HepG2 (cell line): Measurements from ENCODE around the gene GK. TPM values are rescaled to one million over a fixed set of nuclear protein-coding genes. Genes with fewer than 3 reads are reported as not detected.

ENCODE experiments used
- ARID2 ChIP-seq: sonication (generic); formaldehyde crosslinking; IDR thresholded peaks from 2 replicates; pipeline ENCODE4 v1.8.1; 2022; ENCODE audit warnings: mild to moderate bottlenecking, missing genetic modification reagents, borderline replicate concordance
- ETV5 ChIP-seq: IDR thresholded peaks from 2 replicates; pipeline ENCODE4 v1.6.1; 2018; ENCODE audit warnings: missing biosample characterization, missing genetic modification reagents, inconsistent platforms, borderline replicate concordance
- FOXC1 ChIP-seq: sonication (generic); formaldehyde crosslinking; IDR thresholded peaks from 2 replicates; pipeline ENCODE4 v1.8.0; 2022; ENCODE audit warnings: mild to moderate bottlenecking, missing genetic modification reagents, borderline replicate concordance
- GZF1 ChIP-seq: sonication (generic); formaldehyde crosslinking; IDR thresholded peaks from 2 replicates; pipeline ENCODE4 v1.5.1; 2020; ENCODE audit warnings: mild to moderate bottlenecking, missing genetic modification reagents
- NFYC ChIP-seq: IDR thresholded peaks from 2 replicates; pipeline ENCODE4 v1.6.1; 2016; ENCODE audit warnings: missing genetic modification reagents, missing compliant biosample characterization
- NKX3-1 ChIP-seq: sonication (generic); formaldehyde crosslinking; IDR thresholded peaks from 2 replicates; pipeline ENCODE4 v1.5.0; 2020; ENCODE audit warnings: missing genetic modification reagents
- PHF8 ChIP-seq: sonication (generic); formaldehyde crosslinking; IDR thresholded peaks from 2 replicates; pipeline ENCODE4 v1.5.0; 2020; ENCODE audit warnings: missing genetic modification reagents
- POGZ ChIP-seq: sonication (generic); formaldehyde crosslinking; IDR thresholded peaks from 2 replicates; pipeline ENCODE4 v1.4.0; 2020; ENCODE audit warnings: mild to moderate bottlenecking, missing genetic modification reagents
- RAD51 ChIP-seq: fragments of 450-650 bp; IDR thresholded peaks from 2 replicates; pipeline ENCODE4 v1.6.1; 2016; ENCODE audit warnings: borderline replicate concordance
- RBFOX2 ChIP-seq: fragments of 200-400 bp; formaldehyde crosslinking; IDR thresholded peaks from 2 replicates; pipeline ENCODE4 v1.6.1; 2017; ENCODE audit warnings: low read depth, mild to moderate bottlenecking, low read length
- SIN3A ChIP-seq: IDR thresholded peaks from 2 replicates; pipeline ENCODE4 v1.6.1; 2011; ENCODE audit warnings: low read depth, mild to moderate bottlenecking, control low read depth, low read length, borderline replicate concordance
- SNAI1 ChIP-seq: sonication (generic); formaldehyde crosslinking; IDR thresholded peaks from 2 replicates; pipeline ENCODE4 v1.5.0; 2020; ENCODE audit warnings: mild to moderate bottlenecking, missing genetic modification reagents, borderline replicate concordance
- SP2 ChIP-seq: sonication (generic); formaldehyde crosslinking; IDR thresholded peaks from 2 replicates; pipeline ENCODE4 v1.5.1; 2020; ENCODE audit warnings: mild to moderate bottlenecking, missing genetic modification reagents
- ZBTB20 ChIP-seq: sonication (generic); formaldehyde crosslinking; IDR thresholded peaks from 2 replicates; pipeline ENCODE4 v1.8.1; 2023; ENCODE audit warnings: missing genetic modification reagents, low read depth, mild to moderate bottlenecking, borderline replicate concordance
- ZC3H4 ChIP-seq: sonication (generic); formaldehyde crosslinking; IDR thresholded peaks from 2 replicates; pipeline ENCODE4 v1.4.0; 2020; ENCODE audit warnings: missing genetic modification reagents, borderline replicate concordance
- ZNF615 ChIP-seq: sonication (generic); formaldehyde crosslinking; IDR thresholded peaks from 2 replicates; pipeline ENCODE4 v1.5.0; 2020; ENCODE audit warnings: mild to moderate bottlenecking, missing genetic modification reagents, borderline replicate concordance
- polyA plus RNA-seq, 8 experiments: library from polyadenylated mRNA; depleted of rRNA in 3 of 8; stranded (reverse) in 7 of 8; unstranded in 1 of 8; fragments of >200 nt; fragmentation: Illumina TruSeq in 4 of 8; extraction: Trizol in 4 of 8; gene quantifications; 2 replicates each; pipeline versions ENCODE4 v1.2.1 to v1.2.3, GENCODE V29; 2011 to 2016; ENCODE audit warnings: low read depth in 4 of 8, missing spikeins in 1 of 8, mixed read lengths in 1 of 8; ENCODE audit not compliant: insufficient read depth in 1 of 8
- total RNA-seq, 5 experiments: library from RNA; depleted of rRNA; stranded (reverse); fragments of >200 nt; fragmentation: Illumina TruSeq; extraction: Trizol; gene quantifications; 2 replicates each; pipeline ENCODE4 v1.2.3, GENCODE V29; 2016; ENCODE audit warnings: low read depth in 1 of 5
- TF ChIP-seq, protein P1 (sequence below): sonication (generic); formaldehyde crosslinking; IDR thresholded peaks from 2 replicates; pipeline ENCODE4 v1.9.0; 2022; ENCODE audit warnings: low read depth, missing genetic modification reagents
- TF ChIP-seq, protein P2 (sequence below): sonication (generic); formaldehyde crosslinking; conservative IDR thresholded peaks from 2 replicates; pipeline ENCODE4 v1.4.0; 2020; ENCODE audit warnings: missing genetic modification reagents
- TF ChIP-seq, protein P3 (sequence below): IDR thresholded peaks from 2 replicates; pipeline ENCODE4 v1.6.1; 2012; ENCODE audit warnings: inconsistent platforms
- TF ChIP-seq, protein P4 (sequence below): sonication (generic); formaldehyde crosslinking; IDR thresholded peaks from 2 replicates; pipeline ENCODE4 v1.5.0; 2020; ENCODE audit warnings: missing genetic modification reagents
- TF ChIP-seq, protein P5 (sequence below): IDR thresholded peaks from 2 replicates; pipeline ENCODE4 v1.6.1; 2016
- TF ChIP-seq, protein P6 (sequence below): sonication (generic); formaldehyde crosslinking; IDR thresholded peaks from 2 replicates; pipeline ENCODE4 v1.4.0; 2020; ENCODE audit warnings: mild to moderate bottlenecking, missing genetic modification reagents

Gene GK
- total and polyA plus RNA-seq, 2 of the 13 experiments (the other 11 are each of a cell fraction or from before 2014, with no cell fraction given), result 64.2 to 265 TPM

DNA sequence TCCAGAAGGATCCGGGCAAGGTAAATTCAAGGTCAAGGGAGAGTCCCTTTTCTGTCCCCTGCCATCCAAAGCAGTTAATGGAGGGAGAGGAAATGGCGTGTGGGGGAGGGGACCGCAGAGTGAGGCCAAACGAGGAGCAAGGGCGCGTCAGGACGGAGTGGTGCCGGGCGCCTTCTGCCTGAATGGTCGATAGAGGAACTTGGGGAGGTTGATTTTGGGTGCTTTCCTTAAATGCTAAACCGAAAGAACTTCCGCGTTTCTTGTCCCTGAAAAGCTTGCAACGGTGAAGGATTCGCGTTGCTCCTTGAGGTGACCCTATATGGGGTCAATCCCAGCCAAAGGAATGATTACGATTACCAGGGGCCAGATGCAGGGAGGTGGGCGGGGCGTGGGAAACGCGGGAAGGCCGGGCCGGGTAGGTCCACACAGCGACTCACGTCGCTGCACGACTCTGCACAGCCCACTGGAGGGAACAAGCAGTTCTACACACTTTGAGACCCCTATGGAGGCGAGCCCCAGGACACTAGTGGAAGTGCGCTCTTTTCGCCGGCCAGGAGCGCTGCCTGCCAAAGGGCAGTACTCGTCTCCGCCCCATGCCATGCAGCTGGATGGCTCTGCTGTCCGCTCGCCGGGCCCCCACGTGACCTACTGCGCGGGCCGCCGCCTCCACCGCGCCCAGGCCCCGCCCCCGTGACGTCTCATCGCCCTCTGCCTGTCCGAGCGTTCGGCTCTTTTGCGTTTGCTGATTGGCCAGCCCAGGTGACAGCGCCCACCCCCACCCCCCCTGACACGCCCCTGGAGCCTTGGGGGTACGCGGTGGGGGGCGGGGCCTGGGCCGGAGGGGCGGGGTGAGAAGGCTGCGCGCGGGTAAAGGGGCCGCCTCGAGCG is 452 bp upstream of the GK start (continued):
- no peak for TF ChIP-seq PHF8 (CRISPR knock-in tag)
- peak; percentile 43; the same call in 1 of the 2 replicates for TF ChIP-seq ETV5
- 0 out of 2 replicates have a peak, but pooled peaks have one; percentile 16 for TF ChIP-seq ZBTB20 (CRISPR knock-in tag)
- peak; percentile 15; the same call in 1 of the 2 replicates for TF ChIP-seq POGZ (CRISPR knock-in tag)
- TF ChIP-seq NFYC (CRISPR knock-in tag), result peak; percentile 71
- no peak for TF ChIP-seq ARID2 (CRISPR knock-in tag)
- peak; percentile 83 for TF ChIP-seq RAD51
- TF ChIP-seq, protein P1, sequence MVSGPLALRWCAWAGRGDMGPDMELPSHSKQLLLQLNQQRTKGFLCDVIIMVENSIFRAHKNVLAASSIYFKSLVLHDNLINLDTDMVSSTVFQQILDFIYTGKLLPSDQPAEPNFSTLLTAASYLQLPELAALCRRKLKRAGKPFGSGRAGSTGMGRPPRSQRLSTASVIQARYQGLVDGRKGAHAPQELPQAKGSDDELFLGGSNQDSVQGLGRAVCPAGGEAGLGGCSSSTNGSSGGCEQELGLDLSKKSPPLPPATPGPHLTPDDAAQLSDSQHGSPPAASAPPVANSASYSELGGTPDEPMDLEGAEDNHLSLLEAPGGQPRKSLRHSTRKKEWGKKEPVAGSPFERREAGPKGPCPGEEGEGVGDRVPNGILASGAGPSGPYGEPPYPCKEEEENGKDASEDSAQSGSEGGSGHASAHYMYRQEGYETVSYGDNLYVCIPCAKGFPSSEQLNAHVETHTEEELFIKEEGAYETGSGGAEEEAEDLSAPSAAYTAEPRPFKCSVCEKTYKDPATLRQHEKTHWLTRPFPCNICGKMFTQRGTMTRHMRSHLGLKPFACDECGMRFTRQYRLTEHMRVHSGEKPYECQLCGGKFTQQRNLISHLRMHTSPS (CRISPR knock-in tag), result peak; percentile 29; the same call in 1 of the 2 replicates
- TF ChIP-seq, protein P2, sequence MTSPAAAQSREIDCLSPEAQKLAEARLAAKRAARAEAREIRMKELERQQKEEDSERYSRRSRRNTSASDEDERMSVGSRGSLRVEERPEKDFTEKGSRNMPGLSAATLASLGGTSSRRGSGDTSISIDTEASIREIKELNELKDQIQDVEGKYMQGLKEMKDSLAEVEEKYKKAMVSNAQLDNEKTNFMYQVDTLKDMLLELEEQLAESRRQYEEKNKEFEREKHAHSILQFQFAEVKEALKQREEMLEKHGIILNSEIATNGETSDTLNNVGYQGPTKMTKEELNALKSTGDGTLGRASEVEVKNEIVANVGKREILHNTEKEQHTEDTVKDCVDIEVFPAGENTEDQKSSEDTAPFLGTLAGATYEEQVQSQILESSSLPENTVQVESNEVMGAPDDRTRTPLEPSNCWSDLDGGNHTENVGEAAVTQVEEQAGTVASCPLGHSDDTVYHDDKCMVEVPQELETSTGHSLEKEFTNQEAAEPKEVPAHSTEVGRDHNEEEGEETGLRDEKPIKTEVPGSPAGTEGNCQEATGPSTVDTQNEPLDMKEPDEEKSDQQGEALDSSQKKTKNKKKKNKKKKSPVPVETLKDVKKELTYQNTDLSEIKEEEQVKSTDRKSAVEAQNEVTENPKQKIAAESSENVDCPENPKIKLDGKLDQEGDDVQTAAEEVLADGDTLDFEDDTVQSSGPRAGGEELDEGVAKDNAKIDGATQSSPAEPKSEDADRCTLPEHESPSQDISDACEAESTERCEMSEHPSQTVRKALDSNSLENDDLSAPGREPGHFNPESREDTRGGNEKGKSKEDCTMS, result no peak
- TF ChIP-seq SNAI1, result no peak
- no peak for TF ChIP-seq GZF1 (CRISPR knock-in tag)
- no peak for TF ChIP-seq ZNF615 (CRISPR knock-in tag)
- TF ChIP-seq, protein P3, sequence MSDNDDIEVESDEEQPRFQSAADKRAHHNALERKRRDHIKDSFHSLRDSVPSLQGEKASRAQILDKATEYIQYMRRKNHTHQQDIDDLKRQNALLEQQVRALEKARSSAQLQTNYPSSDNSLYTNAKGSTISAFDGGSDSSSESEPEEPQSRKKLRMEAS, result peak; percentile 83
- TF ChIP-seq, protein P4, sequence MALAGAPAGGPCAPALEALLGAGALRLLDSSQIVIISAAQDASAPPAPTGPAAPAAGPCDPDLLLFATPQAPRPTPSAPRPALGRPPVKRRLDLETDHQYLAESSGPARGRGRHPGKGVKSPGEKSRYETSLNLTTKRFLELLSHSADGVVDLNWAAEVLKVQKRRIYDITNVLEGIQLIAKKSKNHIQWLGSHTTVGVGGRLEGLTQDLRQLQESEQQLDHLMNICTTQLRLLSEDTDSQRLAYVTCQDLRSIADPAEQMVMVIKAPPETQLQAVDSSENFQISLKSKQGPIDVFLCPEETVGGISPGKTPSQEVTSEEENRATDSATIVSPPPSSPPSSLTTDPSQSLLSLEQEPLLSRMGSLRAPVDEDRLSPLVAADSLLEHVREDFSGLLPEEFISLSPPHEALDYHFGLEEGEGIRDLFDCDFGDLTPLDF (CRISPR knock-in tag), result no peak
- TF ChIP-seq NKX3-1 (CRISPR knock-in tag), result no peak
- TF ChIP-seq, protein P5, sequence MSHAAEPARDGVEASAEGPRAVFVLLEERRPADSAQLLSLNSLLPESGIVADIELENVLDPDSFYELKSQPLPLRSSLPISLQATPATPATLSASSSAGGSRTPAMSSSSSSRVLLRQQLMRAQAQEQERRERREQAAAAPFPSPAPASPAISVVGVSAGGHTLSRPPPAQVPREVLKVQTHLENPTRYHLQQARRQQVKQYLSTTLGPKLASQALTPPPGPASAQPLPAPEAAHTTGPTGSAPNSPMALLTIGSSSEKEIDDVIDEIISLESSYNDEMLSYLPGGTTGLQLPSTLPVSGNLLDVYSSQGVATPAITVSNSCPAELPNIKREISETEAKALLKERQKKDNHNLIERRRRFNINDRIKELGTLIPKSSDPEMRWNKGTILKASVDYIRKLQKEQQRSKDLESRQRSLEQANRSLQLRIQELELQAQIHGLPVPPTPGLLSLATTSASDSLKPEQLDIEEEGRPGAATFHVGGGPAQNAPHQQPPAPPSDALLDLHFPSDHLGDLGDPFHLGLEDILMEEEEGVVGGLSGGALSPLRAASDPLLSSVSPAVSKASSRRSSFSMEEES (CRISPR knock-in tag), result 0 out of 2 replicates have a peak, but pooled peaks have one; percentile 50
- peak; percentile 87 for TF ChIP-seq RBFOX2
- no peak; the same call in 1 of the 2 replicates for TF ChIP-seq SIN3A
- TF ChIP-seq, protein P6, sequence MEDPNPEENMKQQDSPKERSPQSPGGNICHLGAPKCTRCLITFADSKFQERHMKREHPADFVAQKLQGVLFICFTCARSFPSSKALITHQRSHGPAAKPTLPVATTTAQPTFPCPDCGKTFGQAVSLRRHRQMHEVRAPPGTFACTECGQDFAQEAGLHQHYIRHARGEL (CRISPR knock-in tag), result no peak
- TF ChIP-seq FOXC1 (CRISPR knock-in tag), result no peak
- TF ChIP-seq SP2 (CRISPR knock-in tag), result peak; percentile 69
- peak; percentile 70; the same call in 1 of the 2 replicates for TF ChIP-seq ZC3H4 (CRISPR knock-in tag)
